GM19397 (cell line): ENCODE results near the gene CLCA2.

Source experiments
- ATAC-seq: cut with Tn5 transposase; IDR thresholded peaks from one replicate; pipeline ENCODE4 v1.9.1; 2021; ENCODE audit warnings: mild to moderate bottlenecking, moderate library complexity; ENCODE audit not compliant: unreplicated experiment

Gene CLCA2

GRCh38 chr1:86429122-86429725 lies 5.3 kb downstream of the CLCA2 start:
- no peak for ATAC-seq

DNA sequence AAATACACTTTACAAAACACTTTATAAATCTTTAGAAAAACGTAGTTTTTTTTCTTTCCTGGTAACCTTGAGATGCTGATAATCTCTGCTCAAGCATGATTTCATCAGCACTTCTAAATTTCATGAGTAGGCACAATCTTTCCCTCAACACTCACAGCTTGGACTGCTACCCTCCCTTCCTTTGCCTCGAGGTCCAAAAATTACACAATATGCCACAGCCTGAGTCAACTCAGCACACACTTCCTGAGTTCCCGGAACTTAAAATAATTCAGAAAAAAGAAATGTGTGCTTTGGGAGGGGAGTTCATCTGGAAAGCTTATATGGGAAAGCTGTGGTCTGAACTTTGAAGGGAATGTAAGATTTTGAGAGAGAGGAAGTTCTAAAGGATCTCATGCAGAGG lies 5.9 kb downstream of the CLCA2 start:
- no peak for ATAC-seq

GRCh38 chr1:86430376-86430775 lies 6.4 kb downstream of the CLCA2 start:
- ATAC-seq = no peak

DNA sequence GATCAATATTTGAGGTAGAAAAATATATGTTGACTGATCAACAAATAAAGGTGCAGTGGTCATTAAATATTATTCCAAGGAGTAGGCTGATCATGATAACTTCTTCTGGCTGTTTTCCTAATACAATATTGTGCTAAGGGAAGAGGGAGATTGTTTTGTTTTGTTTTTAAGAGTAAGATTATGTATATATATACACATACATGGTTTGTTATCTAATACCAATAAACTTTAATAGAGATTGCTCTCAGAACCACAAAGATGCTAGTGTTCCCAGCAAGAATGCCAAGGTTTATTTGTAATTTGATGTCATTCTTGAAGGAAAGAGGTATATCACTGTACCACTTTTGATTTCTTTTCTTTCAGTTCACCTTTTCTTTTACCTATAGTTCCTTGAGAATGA lies 10.1 kb downstream of the CLCA2 start:
- no peak for ATAC-seq

GRCh38 chr1:86435327-86435726 lies 11.4 kb downstream of the CLCA2 start:
- no peak for ATAC-seq

DNA sequence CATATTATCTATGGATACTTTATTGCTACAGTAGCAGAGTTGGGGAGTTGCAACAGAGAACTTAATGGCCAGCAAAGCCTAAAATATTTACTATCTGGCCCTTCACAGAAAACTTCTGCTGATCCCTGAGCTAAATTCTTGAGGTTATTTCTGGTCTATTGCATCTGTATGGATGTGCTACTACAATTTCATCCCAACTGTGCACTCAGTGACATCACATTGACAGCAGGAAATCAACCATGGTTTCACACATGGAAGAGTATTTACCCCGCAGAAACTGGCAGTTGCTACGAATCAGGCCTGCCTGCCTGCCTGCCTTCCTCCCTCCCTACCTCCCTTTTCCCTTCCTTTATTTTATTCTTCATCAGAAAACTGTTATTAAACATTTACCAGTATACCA lies 12.1 kb downstream of the CLCA2 start:
- ATAC-seq = no peak

- no peak for ATAC-seq
These were observed 17.6 kb downstream of the CLCA2 start for GRCh38 chr1:86441581-86441980.

DNA sequence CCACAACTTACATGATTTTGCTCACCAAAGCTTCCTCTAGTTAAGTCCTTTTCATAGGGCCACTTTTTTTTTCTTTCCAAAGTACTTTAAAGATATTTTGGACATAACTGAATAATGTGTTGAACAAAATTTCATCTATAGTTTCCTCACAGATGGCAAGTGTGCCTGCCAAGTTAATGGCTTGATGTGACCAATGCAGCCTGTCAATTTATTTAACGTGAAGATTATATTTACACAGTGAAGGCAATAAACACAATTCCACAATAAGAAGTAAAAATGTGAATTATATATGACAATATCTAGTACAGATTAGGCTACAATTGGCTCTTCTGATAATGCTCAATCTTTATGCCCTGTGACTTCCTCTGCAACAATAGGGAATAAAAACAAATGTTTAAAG lies 18.0 kb downstream of the CLCA2 start:
- no peak for ATAC-seq

DNA sequence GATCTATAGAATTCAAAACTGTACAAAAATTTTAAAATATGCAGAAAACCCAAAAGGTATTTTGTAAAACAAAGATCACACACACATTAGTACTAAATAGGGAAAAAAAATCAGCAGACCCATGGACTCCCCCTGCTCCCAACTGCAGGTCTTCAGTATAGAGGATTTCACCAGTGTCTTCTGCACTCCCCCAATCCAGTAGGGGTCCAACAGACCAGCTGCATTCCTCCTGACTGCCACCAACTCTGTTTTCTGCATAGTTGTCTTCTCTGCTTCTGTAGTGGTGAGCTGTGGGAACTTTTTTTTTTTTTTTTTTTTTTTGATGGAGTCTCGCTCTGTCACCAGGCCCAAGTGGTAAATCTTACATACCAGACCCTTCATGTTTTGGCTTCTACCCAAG lies 21.9 kb downstream of the CLCA2 start:
- ATAC-seq = no peak

- ATAC-seq = no peak
These were observed 23.3 kb downstream of the CLCA2 start for GRCh38 chr1:86447198-86447790.

- no peak for ATAC-seq
These were observed 24.7 kb downstream of the CLCA2 start for GRCh38 chr1:86448670-86449069.

DNA sequence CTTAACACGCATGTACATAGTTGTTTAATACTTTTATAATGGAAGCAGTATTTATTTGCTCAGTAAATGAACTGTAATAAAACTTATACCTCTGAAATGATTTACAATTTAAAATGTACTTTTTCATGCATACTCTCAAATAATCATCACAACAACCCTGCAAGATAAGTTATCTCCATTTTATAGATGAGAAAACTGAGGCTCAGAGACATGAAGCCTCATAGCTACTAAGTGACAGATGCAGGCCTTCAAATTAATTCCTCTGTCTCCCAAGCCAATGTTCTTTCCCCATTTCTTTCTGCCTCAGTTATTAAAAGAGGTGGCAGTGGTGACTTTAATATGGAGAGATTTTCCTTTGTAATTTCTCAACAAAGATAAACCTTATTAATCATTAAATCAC lies 25.1 kb downstream of the CLCA2 start:
- ATAC-seq = no peak

DNA sequence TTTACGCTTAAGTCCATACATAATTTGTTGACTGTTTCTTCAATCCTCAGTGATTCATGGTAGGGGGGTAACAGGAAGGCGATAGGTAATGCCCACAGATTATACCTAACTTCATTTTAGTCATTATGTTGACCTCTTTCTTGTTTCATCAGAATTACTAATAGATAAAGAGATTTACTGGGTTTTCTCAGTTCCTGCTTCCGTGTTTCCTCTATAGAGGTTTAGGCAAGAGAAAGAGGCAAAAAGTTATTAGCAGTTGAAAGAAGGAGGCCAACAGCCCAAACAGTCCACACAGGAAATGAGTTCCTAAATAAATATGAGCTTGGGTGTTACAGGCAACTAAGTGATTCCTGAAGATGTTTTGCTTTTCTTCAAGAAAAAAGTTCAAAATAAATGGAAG lies 26.9 kb downstream of the CLCA2 start:
- ATAC-seq = no peak

DNA sequence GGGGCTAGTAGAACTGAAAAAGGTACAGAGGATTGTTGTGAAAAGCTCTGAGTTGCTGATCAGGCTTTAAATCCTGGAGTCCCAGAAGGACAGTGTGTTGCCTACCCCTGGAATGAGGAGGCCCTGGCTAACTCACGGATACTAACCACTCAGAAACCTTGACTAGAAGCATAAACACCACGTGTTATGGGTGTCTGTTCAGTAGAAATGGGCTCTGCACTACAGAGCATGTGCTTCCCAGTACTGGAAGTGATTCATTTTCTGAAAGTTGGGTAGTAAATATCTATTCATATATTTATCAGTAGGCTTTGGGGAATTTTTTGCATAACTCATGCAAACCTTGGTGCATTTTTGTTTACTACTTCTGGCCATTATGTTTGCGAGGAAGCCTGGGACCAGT lies 29.7 kb downstream of the CLCA2 start:
- no peak for ATAC-seq

DNA sequence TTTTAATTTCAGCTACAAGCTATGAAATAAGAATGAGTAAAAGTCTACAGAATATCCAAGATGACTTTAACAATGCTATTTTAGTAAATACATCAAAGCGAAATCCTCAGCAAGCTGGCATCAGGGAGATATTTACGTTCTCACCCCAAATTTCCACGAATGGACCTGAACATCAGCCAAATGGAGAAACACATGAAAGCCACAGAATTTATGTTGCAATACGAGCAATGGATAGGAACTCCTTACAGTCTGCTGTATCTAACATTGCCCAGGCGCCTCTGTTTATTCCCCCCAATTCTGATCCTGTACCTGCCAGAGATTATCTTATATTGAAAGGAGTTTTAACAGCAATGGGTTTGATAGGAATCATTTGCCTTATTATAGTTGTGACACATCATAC lies 31.1 kb downstream of the CLCA2 start:
- no peak for ATAC-seq

DNA sequence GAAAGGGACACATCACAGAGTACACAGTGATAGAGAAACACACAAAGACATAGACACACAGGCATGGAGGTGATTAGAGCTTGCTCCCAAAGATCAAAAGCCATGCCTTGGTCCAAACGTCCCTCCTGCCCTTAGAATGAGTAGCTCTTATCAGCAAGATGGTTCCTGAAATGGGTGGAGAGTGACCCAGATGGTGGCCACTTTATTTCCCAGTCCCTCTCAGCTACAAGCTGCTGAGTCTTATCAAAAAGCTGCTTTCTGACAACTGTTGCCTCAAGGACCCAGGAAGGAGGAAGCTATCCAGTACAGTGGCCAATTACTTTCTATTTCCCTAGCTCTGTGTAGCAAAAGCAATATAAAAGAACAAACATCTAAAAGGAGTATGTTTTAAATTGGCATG lies 37.0 kb downstream of the CLCA2 start:
- no peak for ATAC-seq

GRCh38 chr1:86461482-86461881 lies 37.5 kb downstream of the CLCA2 start:
- no peak for ATAC-seq

DNA sequence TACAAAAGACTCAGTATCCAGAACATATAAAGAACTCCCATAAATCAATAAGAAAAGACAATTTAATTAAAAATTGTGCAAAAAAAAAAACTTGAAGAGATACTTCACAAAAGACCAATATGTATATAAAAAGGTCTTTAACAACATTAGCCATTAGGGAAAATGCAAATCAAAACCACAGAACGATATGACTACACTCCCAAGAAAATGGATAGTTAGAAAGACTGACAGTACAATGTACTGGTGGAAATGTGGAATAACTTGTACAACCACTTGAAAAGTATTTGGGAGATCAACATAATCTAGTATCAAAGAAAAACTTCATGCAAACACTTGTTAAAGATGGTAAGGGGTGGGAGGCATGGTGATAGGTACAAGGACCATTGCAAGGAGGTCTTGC lies 40.8 kb downstream of the CLCA2 start:
- no peak for ATAC-seq

DNA sequence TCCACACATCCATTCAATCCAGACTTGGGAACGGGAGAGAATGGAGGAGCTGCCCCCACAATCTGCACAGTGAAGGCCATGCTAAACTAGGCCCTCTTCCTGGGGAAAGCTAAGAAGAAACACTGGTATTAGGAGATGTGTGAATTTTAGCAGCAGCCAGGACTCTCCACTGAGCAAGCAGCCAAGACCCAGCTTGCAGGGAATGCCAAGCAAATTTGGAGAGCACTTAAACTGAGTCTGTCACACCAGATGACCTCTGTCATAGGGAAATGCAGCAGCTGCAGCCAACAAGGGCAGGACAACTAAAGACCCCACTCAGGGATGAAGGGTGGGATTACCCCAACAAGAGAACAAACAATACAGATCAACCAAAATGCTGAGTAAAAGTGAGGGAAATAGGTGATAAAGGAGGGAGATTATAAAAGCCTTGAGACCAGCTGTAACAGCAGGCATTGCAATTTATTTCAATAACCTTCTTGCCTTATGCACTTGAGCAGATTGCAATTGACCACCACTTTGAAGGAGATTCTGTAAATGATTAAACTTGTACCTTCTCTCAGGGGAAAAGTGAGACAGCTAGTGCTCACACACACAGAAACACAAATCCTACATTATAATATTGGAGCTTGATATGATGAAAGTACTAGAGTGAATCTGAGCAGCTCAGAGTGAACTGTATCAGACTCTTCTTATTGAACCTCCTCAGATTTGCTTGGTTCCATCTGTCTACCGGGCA lies 42.3 kb downstream of the CLCA2 start:
- ATAC-seq = no peak

- no peak for ATAC-seq
These were observed 43.0 kb downstream of the CLCA2 start for GRCh38 chr1:86466986-86467385.

DNA sequence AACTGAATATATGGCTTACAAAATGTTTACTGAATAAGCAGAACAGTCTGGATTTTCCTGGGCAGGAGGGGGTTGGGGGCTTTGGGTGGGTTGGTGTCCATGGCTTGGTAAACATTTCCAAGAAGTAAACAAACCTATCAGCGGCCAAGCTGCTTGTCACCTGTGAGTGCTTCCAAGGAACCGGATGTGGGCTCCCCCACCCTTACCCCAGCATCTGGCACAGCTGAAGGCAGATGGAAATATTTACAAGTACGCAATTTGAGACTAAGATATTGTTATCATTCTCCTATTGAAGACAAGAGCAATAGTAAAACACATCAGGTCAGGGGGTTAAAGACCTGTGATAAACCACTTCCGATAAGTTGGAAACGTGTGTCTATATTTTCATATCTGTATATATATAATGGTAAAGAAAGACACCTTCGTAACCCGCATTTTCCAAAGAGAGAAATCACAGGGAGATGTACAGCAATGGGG lies 44.6 kb downstream of the CLCA2 start, which contains the start of gene CLCA1:
TSS of gene CLCA1 (plus strand) at position 427 of the 477 bp plus-strand sequence. CDS start at position 472, 45 bp downstream.
- ATAC-seq = no peak

GRCh38 chr1:86470859-86471258 lies 46.9 kb downstream of the CLCA2 start:
- ATAC-seq = no peak
